SK-N-MC (cell line): ENCODE measurements around the gene HS2ST1.

Experiments
- EZH2 ChIP-seq: fragments of 200-600 bp; sonication (generic); IDR thresholded peaks from one replicate; pipeline ENCODE4 v1.6.1; 2017; ENCODE audit warnings: antibody characterized with exemption
- FOXP2 ChIP-seq: optimal IDR thresholded peaks from 2 replicates; pipeline ENCODE3; 2011; ENCODE audit warnings: mild to moderate bottlenecking, moderate library complexity; ENCODE audit not compliant: insufficient read depth; ENCODE audit errors: extremely low read length, control extremely low read depth
- POLR2AphosphoS5 ChIP-seq: IDR thresholded peaks from 2 replicates; pipeline ENCODE4 v1.6.1; 2012; ENCODE audit warnings: mild to moderate bottlenecking, low read depth, low read length, borderline replicate concordance

DNA sequence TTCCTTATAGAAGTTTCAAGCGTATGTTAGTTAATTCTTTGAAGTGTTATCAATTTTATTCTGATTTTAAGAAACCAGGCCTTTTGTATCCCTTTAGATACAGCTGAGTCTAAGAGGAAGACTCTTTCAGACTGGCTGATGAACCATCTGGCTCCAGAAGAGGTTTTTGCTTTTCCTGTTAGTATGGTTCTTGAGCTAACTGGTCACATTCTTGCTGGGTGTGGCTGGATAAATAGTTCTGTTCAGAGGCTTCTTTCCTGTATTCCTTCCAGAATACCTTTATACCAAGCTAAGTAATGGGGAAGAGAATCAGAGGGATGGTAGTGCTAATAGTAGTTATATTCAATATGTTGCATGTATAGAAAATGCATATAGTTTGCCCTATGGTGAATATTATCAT lies 12.4 kb downstream of the HS2ST1 start:
- no peak for TF ChIP-seq FOXP2
- no peak for TF ChIP-seq EZH2
- TF ChIP-seq POLR2AphosphoS5, result no peak
